ENCODE measurements around the gene WWC2.
"Not testable (repeated sequence)": the region's sequence is repeated elsewhere in the genome, so short reads cannot be mapped to it uniquely, and the experiment has no call there.

WWC2 gene

DNA sequence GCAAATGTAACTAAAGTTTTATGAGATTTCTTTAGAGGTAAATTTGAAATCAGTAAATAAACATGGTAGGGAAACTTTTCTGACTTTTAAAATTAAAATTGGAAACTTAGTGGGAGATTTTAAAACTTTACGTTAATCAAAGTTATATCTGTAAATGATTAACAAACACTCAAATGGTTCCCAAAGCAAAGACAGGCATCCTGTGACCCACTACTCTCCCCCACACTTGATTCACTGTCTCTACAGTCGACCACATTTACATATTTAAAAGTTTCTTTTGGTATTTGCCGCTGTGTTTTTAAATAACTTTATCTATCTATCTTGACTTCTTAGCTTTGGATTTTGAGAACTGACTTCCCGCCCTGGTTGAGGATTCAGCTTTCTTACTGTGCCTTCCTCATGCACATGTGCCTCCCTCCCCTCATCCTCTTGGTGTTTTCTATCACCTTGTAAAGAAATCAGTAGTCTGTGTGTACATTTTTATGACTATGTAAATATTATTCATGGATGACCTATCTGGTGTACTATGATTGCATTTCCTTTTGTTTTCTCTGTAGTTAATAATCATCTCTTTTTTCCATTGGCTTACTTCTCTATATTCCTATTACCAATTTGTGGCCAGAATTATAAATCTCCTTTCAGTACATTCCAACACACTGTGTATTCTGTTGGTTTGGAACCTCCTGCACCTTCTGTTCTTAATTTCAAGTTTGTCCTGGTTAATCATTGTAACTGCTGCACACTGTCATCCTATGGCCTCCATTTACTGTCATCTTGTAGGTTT lies 72.6 kb downstream of the WWC2 start:
- no peak for DNase-seq (ENCODE audit: low read depth in 2 of 2, low spot score in 1 of 2)

DNA sequence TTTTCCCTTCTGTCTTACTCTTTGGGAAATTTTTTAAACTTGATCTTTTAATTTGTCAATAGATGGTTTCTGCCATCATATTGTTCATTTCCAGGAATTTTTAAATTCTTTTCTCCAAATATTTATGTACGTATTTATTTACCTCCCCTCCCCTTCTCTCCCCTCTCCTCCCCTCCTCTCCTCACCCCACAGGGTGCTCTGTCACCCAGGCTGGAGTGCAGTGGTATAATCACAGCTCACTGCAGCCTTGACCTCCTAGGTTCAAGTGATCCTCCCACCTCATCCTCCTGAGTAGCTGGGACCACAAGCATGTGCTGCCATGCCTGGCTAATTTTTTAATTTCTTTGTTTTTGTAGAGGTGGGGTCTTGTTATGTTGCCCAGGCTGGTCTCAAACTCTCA lies 73.8 kb downstream of the WWC2 start:
- no peak for DNase-seq (ENCODE audit: low read depth in 2 of 2, low spot score in 1 of 2)

DNA sequence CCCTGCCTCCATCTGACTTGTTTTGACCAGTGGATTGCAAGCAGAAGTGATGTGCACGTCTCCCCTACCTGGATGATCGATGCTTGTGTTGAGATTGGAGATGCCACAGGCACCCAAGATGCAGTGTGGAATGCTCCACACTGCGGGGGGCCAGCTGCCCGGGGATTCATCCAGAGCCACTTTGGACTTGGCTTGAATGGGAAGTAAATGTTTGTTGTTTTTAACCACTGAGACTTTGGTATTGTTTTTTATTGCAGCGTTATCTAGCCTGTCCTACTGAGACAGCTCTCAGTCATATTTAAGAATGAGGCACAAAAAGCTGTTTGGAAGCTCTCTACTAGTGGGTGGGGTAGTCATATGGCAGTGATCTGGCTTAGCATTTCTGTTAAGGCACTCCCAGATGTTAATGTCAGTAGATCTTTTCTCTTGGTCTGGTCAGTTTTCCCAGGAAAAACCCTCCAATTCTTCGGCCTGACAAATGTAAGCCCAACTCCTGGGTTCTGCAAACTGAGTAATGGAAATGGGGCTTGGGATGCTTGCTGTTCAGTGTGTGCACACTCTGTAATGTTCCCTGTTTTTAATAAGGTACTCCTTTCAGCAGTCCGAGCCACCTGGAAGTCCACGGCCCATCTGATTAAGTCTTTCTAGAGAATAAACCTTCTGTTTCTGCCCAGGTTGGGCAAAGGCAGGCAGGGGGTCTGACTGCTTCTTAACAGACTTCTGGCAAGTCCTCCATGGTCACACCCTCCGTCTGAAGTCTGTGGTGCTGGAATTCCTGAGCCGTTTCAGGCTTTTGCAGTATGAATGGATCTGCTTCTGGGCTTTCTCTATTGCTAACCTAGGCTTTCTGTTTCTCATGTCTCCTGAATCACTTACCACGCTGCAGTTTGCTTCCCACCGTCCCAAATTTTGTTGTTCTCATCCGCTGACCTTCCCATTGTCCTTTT lies 74.8 kb downstream of the WWC2 start:
- no peak for DNase-seq (ENCODE audit: low read depth in 2 of 2, low spot score in 1 of 2)

DNA sequence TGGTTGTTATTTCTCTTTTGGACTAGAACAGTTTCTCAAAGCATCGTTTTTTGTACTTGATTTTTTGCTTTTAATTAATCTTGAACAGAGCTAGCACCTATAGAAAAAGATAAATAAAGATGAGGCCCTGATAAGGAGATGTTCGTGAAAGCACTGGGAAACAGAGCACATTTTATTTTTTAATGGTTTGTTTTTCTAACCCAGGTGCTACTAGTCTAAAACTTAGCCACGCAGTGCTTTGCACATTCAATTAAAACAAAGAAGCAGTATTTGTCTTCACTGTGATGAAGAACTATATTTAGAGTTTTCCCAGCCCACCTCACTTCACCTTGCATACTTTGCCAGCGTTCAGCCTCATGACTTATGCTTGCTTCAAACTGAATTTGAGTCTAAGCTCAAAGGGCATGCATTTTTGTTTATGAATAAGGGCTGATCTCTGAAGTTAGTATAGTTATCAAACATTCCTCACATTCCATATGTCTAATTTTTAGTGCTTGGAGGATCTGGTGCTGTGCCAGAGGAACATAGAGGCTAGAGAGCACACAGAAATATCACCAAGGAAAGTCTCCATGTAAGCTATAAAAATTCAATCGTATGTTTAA lies 76.7 kb downstream of the WWC2 start:
- no peak for DNase-seq (ENCODE audit: low read depth in 2 of 2, low spot score in 1 of 2)

DNA sequence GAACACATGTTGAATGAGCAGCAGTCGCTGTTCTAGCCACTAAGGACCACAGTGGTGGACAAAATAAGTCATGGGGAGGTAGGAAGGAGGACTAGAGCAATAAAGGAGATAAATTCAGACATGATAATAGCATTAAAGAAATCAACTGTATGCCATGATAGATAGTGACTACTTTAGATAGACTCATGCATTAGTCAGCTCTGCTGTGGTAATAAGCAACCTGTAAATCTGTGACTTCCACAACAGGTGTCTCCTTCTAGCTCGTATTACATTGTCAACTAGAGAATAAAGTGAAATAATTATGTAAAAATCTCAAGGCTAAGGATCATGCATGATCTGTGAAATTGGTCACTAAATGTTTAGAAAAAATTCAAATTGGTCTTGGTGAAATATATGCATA lies 77.9 kb downstream of the WWC2 start:
- DNase-seq (ENCODE audit: low read depth in 2 of 2, low spot score in 1 of 2), result no peak

DNA sequence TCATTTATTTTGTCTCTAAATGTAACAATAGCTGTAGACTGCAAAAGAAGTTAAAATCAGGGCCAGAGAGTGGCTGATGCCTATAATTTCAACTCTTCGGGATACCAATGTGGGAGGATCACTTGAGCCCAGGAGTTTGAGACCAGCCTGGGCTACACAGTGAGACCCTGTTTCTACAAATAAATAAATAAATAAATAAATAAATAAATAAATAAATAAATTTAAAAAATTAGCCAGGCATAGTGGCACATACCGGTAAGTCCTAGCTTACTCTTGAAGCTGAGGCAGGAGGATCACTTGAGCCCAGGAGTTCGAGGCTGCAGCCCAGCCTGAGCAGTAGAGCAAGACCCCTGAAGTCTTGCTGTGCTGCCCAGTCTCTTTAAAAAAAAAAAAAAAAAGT lies 79.1 kb downstream of the WWC2 start:
- DNase-seq (ENCODE audit: low read depth in 2 of 2, low spot score in 1 of 2), result no peak

DNA sequence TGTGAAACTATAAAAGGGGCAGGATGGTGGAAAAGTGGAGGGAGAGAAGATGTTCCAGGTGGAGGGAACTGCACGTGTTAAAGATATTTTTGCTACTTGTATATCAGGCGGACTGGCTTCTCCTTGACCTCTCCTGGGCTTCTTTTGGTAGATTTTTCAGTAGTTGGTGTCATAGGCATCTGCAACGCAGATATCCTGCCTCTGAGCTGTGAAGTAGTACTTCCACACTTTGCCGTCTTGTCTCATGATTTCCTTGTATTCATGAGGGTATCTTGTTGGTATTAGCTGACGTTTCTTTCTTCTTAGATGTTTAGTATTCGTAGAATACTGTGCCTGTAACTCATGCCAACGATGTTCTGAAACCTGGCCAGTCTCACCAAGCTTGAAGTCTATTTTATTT lies 81.0 kb downstream of the WWC2 start:
- DNase-seq (ENCODE audit: low read depth in 2 of 2, low spot score in 1 of 2), result no peak

DNA sequence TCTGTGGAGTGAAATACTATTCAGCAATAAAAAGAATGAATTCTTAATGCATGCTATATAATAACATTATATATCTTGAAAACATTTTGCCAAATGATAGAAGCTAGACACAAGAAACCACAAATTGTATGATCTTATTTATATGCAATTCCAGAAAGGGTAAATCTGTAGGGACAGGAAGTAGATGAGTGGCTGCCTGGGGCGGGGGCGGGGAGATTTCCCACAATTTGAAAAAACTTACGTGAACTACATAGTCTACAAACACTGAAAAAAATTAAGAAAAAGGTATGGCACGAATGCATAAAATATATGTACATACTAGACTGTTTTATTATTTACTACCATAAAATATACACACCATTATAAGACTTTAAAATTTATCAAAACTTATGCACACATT lies 81.6 kb downstream of the WWC2 start:
- no peak for DNase-seq (ENCODE audit: low read depth in 2 of 2, low spot score in 1 of 2)

DNA sequence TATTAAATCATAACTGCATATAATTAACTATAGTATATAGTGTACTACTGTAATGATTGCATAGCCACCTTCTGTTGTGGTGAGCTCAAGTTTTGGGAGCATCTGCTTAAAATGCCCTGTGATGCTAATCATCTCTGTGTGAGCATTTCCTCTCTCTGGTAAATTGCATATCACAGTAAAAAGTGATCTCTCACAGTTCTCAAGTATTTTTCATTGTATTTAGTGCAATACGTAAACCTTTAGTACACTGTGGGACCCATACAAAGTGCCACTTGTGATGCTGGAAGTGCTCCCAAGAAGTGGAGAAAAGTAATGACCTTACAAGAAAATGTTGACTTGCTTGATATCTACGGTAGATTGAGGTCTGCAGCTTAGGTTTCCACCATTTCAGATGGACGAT lies 82.0 kb downstream of the WWC2 start:
- DNase-seq (ENCODE audit: low read depth in 2 of 2, low spot score in 1 of 2), result no peak

DNA sequence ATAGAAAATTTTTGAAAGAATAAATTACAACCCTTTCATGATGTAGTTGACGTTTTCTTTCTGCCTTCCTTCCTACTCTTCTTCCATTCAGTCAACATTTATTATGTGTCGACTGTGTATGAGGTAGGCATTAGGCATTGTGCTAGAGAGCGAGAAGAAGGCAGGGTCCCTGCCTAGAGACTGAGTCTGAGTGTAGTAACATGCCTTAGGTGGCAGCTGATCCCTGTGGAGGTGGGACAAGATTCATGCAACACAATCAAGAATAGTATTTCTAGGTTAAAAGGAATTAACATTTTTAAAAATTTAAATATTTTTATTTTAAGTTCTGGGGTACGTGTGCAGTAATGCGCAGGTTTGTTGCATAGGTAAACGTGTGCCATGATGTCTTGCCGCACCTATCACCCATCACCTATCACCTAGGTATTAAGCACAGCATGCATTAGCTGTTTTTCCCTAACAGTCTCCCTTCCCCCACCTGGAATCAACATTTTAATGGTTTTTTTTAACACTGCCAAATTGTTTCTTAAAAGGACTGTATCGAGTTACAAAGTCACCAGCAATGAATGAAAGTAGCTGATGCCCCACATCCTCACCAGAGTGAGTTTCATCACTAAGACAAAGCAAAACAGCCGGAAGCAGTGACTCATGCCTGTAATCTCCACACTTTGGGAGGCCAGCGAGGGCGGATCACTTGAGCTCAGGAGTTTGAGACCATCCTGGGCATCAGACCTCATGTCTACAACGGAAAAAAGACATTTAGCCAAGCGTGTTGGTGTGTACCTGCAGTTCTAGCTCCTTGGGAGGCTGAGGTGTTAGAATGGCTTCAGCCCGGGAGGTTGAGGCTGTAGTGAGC lies 84.0 kb downstream of the WWC2 start:
- no peak for DNase-seq (ENCODE audit: low read depth in 2 of 2, low spot score in 1 of 2)

DNA sequence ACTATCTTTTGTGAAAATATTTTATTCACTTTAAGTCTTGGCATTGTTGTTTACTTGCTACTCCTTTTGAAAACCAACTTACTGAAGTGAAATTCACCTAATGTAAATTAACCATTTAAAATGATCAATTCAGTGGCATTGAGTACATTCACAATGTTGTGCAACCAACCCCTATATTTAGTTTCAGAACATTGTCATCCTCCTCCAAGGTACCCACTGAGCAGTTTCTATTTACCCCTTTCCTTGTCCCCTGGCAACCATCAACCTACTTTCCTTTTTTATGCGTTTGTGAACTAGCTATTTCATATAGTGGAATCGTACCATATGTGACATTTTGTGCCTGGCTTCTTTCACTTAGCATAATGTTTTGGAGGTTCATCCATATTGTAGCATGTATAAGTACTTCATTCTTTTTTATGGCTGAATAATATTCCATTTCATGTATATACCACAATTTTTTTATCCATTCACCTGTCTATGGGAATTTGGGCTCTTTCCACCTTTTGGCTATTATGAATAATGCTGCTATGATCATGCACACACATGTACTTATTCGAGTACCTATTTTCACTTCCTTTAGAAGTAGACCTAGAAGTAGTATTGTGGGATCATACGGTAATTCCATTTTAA lies 85.0 kb downstream of the WWC2 start:
- DNase-seq (ENCODE audit: low read depth in 2 of 2, low spot score in 1 of 2), result no peak

DNA sequence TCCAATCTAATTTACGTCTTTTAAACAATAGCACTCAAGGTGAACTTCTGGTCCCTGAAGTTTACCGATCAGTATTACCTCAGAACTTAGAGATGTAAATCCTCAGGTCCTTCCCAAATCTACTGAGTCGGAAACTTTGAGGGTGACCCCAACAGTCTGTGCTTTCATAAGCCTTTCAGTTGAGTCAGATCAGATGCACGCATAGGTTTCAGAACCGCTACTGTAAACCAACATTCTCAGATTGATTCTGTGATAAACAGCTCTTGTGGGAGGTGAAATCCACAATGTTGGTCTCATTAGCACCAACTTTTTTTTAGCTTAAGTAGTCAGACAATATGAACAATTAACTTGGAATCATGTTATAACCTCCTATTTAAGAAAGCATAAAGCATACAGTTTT lies 86.0 kb downstream of the WWC2 start:
- no peak for DNase-seq (ENCODE audit: low read depth in 2 of 2, low spot score in 1 of 2)

DNA sequence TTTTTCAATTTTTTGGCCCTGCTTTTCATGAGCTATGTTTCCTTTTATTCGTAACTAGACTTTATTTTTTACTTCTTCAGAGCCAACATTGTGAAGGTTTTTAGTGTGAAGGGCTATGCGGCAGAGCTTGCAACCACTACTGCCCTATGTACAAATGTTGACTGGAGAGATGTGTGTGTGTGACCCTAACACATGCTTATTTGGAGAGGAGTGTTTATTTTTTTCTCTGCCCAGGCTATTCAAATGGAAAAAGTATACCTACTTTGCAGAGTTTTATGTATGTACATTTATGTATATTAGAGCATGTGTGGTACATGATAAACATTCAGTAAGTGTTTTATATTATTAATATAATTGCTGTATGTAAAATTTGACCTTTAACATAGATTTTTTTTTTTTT lies 86.5 kb downstream of the WWC2 start:
- DNase-seq (ENCODE audit: low read depth in 2 of 2, low spot score in 1 of 2), result no peak

DNA sequence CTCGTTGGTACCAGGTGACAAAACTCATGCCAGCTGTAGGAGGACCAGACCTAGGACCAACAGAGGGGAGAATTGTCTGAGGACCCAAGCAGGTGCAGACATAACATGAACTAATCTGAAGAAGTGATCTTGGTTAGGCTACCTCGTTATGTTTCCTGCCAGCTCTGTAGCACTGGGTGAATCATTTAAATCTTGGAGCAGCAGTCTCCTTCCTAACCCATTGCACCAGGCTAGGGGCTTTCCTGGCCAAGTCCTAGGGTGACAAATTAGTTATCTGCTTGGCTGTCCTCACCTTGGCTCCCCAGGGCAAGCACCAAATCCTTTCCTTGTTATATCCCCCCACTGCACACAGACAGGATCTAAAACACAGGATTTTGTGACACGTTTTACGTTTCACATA lies 87.8 kb downstream of the WWC2 start:
- DNase-seq (ENCODE audit: low read depth in 2 of 2, low spot score in 1 of 2), result no peak

DNA sequence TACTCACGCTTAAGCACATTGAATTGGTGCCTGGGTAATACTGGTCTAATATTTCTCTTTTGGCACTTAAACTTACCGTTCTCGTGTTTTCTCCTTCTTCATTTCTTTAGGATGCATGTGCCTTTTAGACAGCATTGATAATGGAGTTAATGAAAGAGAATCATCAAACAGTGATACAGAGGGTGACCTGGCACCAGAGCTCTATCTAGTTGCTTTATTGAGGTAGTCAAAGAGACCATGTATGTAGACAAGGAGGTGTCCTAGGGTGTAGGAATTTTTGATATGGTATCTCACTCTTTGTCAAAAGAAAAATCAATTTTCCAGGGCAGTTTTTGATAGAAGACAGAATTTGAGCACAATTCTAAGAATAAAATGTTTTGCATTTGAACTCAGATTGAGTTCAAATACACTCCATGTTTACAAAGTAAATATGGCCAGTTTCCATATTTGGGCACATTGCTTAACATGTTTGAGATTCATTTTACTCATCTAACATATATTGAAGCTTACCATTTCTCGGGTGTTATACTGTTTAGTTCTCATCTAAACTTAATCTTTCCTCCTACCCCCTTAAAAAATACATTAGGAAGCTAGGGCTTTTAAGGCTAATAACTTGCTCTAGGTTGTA lies 92.0 kb downstream of the WWC2 start:
- DNase-seq (ENCODE audit: low read depth in 2 of 2, low spot score in 1 of 2), result no peak

DNA sequence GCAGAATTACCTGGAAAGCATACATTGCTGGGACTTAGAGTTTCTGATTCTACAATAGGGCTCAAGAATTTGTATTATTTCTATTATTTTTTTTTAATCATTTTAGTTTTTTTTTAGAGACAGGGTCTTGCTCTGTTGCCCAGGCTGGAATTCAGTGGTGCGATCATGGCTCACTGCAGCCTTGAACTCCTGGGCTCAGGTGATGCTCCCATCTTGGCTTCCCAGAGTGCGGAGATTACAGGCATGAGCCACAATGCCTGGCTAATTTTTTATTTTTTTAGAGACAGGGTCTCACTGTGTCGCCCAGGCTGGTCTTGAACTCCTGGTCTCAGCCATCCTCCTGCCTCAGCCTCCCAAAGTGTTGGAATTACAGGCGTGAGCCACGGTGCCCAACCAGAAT lies 92.6 kb downstream of the WWC2 start:
- no peak for DNase-seq (ENCODE audit: low read depth in 2 of 2, low spot score in 1 of 2)

DNA sequence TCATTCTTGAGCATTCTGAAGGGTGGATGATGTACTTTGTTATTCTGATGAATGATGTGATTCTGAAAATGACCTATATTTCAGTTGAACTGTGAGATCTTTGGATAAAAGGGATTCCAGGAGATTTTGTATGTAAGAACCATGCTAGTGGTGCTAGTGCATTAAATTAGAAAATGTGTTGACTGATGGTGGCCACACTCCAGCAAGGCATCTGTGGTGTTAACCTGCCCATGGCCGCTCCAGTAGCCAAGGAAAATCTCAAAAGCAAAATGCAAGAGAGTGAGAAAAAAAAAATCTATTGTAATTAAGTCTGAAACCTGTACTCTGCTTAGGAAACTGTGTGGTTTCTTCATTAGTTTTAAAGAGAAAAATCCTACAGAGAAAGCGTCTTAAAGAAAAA lies 93.5 kb downstream of the WWC2 start:
- DNase-seq (ENCODE audit: low read depth in 2 of 2, low spot score in 1 of 2), result no peak

DNA sequence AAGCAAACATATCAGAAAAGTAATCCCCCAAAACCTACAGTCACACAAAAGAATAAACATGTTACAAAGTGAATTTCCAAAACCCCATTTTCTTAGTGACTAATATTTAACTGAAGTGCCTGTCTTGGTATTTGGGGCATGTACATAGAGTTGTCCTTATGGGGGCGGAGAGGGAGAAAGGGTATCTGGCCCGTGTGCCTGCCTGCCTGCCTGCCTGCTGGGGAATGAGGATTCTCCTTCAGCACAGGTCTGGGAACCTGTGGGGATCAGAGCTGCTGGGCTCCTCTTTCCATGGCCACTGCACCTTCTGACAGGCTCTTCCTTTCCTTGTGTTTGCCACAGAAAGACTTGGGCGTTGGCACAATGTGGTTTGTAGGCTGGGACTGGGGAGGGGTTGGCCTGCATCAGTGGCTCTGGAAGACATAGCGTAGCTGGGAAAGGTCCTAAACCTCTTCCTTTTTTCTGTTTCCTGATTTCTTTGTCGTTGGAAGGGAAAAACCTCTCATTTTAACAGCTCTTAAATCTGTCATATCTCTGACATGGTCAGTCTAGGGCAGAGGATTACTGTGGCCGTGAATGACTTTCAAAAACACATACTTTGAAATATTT lies 94.8 kb downstream of the WWC2 start:
- not testable (repeated sequence) for DNase-seq (ENCODE audit: low read depth in 2 of 2, low spot score in 1 of 2)

DNA sequence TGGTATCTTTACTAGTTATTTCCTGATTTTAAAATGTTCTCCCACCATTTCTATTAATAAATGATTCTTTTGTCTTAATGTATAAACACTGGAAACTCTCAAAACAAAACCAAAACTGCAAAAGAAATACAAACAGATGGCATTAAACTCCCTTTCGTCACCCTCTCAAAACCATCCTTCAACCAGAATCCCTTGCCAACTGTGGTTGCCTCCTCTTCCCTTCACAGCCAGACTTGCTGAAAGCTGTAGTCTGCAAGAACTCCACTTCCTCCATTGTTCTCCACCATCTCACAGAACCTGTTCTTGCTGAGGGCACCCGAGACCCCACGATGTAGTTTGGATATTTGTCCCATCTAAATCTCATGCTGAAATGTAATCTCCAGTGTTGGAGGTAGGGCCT lies 96.5 kb downstream of the WWC2 start:
- DNase-seq (ENCODE audit: low read depth in 2 of 2, low spot score in 1 of 2), result no peak

DNA sequence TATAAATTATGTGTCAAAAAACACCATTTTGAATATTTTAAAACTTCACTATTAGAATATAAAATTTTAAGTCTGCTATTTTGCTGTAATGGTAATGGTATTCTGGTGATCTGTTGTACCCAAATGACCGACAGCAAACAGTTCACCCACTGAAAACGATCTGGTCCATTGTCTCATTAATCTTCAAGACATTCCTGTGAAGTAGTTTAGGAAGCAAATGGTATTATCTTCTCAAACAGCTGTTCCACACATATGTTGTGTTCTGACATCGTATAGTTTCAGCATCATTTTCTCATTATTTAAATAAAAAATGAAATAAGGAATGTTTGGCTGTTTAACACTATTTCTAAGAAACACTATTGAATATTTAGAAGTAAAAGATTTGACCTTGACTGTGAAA lies 98.1 kb downstream of the WWC2 start:
- DNase-seq (ENCODE audit: low read depth in 2 of 2, low spot score in 1 of 2), result no peak
